ENCODE data around the gene ADCY3. TPM values are rescaled to one million over a fixed set of nuclear protein-coding genes. Genes with fewer than 3 reads are reported as not detected.

Gene ADCY3
- total and polyA plus RNA-seq, 2 of the 4 experiments (the other 2 are of a cell fraction): 17.4 to 46.1 TPM

DNA sequence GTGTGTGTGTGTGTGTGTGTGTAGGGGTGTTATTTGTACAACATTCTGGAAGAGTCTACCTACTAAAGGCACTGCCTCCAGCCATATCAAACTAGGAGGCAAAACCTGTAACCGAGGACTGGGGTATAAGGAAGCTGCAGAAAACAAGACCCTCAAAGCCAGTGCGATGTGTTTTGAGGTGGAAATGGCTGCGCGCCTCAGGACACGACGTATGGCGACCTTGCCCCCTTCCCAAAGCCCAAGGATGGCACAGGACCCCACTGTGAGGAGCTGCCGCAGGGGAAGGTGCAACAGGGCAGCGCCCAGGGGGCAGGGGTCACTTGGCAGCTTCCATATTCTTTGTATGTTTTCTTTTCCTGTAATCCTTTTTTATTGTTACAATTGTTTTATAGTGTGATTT is 67.0 kb downstream of the ADCY3 start:
- Histone ChIP-seq H4K20me1 (ENCODE audit: insufficient read depth, low read length) (no peaks in the 10 kb centered on the region), H3K4me3 (ENCODE audit: insufficient read depth, low read depth, low read length) (no peak overlapping the region), H4K8ac (ENCODE audit: low read depth in 2 of 2, low read length in 2 of 2) (no peak overlapping the region), H3K4me2 (ENCODE audit: low read depth, low read length) (no peak overlapping the region), H2BK15ac (ENCODE audit: low read depth, low read length) (no peak overlapping the region), H3K56ac (ENCODE audit: extremely low read depth, insufficient read depth, low read length) (no peak overlapping the region), H2AK9ac (replicated peaks; ENCODE audit: low read depth, low read length, poor library complexity) (no peak overlapping the region), H3K27ac (ENCODE audit: insufficient read depth, low read length) (no peak overlapping the region), H2BK5ac (ENCODE audit: low read depth, low read length, poor library complexity, severe bottlenecking) (no peak overlapping the region), H2BK20ac (ENCODE audit: low read depth, low read length) (no peak overlapping the region), H4K91ac (ENCODE audit: insufficient read depth, low read depth, low read length) (no peak overlapping the region), H3K9me1 (ENCODE audit: insufficient read depth, low read length) (peaks cover 17% of the 10 kb centered on the region), H2AFZ (replicated peaks; ENCODE audit: low read length, poor library complexity) (no peak overlapping the region), H3K23ac (ENCODE audit: low read depth, low read length) (no peak overlapping the region), H3K4ac (ENCODE audit: low read depth, low read length) (no peak overlapping the region), H2BK120ac (ENCODE audit: low read depth, low read length) (no peak overlapping the region), H4K5ac (ENCODE audit: low read depth, low read length) (no peak overlapping the region), H3K4me1 (ENCODE audit: control insufficient read depth, insufficient read depth, low read length) (peaks cover 28% of the 10 kb centered on the region), H3K18ac (ENCODE audit: low read depth, low read length) (no peak overlapping the region), H3K36me3 (ENCODE audit: control insufficient read depth, insufficient read depth, low read length) (no peaks in the 10 kb centered on the region), H3K14ac (replicated peaks; ENCODE audit: low read depth, low read length) (no peak overlapping the region), H3K9me3 (ENCODE audit: control insufficient read depth, insufficient read depth, low read length) (no peaks in the 10 kb centered on the region), H2AK5ac (ENCODE audit: low read depth, low read length) (no peak overlapping the region), H3K79me1 (ENCODE audit: low read depth in 1 of 2, low read length in 2 of 2) (peaks cover 0 to 16% of the 10 kb centered on the region in 2 experiments; a peak in 2 of 4 replicates), H3K27me3 (ENCODE audit: control insufficient read depth, insufficient read depth, low read length) (no peaks in the 10 kb centered on the region), H3K9ac (ENCODE audit: low read depth, low read length) (no peak overlapping the region)
- no peak for TF ChIP-seq MAZ (IDR thresholded peaks at IDR 0.05; ENCODE audit: borderline replicate concordance, low read depth, low read length)
- no peak for TF ChIP-seq RFX5 (IDR thresholded peaks at IDR 0.05; ENCODE audit: low read depth, low read length)
- TF ChIP-seq, protein P1, sequence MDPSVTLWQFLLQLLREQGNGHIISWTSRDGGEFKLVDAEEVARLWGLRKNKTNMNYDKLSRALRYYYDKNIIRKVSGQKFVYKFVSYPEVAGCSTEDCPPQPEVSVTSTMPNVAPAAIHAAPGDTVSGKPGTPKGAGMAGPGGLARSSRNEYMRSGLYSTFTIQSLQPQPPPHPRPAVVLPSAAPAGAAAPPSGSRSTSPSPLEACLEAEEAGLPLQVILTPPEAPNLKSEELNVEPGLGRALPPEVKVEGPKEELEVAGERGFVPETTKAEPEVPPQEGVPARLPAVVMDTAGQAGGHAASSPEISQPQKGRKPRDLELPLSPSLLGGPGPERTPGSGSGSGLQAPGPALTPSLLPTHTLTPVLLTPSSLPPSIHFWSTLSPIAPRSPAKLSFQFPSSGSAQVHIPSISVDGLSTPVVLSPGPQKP (IDR thresholded peaks at IDR 0.05; ENCODE audit: borderline replicate concordance, low read depth, low read length): no peak
- no peak for TF ChIP-seq MXI1 (IDR thresholded peaks at IDR 0.05; ENCODE audit: borderline replicate concordance, low read depth, low read length)
- no peak for TF ChIP-seq POLR2A (IDR thresholded peaks at IDR 0.05; ENCODE audit: low read depth, low read length)
- TF ChIP-seq USF2 (IDR thresholded peaks at IDR 0.05; ENCODE audit: low read depth, low read length): no peak
- no peak for TF ChIP-seq CTCF (conservative IDR thresholded peaks at IDR 0.05; ENCODE audit: low read depth, low read length)
- ATAC-seq (ENCODE audit: low read depth): no peak
- intact Hi-C loops (cut with micrococcal nuclease): no loop called here
- ChIA-PET POLR2A (ENCODE audit: unreplicated experiment) (no interaction called here), CTCF (no interaction called here)
- no peak for DNase-seq
- WGBS, 2 experiments (ENCODE audit: extremely low coverage in 2 of 2, insufficient read length in 1 of 2): no CpG with 5 or more reads among the region's 9 CpGs
- BruUV-seq (replicated peaks): no TSS peak
- dilution Hi-C loops (cut with HindIII; ENCODE audit: low sequenced_read_pairs, unreplicated experiment): no loop called here
- in situ Hi-C loops (cut with MboI; ENCODE audit: low sequenced_read_pairs): no loop called here

Data from IMR-90 (cell line).